ENCODE measurements around the gene SLC22A9. TPM values are rescaled to one million over a fixed set of nuclear protein-coding genes. Genes with fewer than 3 reads are reported as not detected.

SLC22A9 gene
- total and polyA plus RNA-seq, 7 donors, result not detected

DNA sequence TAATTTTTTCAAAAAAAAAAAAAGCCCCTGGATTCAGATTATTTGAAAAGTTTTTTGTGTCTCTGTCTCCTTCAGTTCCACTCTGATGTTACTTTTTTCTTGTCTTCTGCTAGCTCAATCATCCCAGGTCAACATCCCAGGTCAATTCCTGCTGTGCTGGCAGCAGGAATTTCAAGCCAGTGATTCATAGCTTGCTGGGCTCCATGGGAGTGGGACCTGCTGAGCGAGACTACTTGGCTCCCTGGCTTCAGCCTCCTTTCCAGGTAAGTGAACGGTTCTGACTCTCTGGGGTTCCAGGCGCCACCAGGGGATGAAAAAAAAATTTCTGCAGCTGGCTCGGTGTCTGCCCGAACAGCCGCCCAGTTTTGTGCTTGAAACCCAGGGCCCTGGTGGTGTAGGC is 90.0 kb downstream of the SLC22A9 start:
- no peak overlapping the region for H3K4me3 ChIP-seq
- no peak overlapping the region for H3K27ac ChIP-seq
- TF ChIP-seq, protein P1, sequence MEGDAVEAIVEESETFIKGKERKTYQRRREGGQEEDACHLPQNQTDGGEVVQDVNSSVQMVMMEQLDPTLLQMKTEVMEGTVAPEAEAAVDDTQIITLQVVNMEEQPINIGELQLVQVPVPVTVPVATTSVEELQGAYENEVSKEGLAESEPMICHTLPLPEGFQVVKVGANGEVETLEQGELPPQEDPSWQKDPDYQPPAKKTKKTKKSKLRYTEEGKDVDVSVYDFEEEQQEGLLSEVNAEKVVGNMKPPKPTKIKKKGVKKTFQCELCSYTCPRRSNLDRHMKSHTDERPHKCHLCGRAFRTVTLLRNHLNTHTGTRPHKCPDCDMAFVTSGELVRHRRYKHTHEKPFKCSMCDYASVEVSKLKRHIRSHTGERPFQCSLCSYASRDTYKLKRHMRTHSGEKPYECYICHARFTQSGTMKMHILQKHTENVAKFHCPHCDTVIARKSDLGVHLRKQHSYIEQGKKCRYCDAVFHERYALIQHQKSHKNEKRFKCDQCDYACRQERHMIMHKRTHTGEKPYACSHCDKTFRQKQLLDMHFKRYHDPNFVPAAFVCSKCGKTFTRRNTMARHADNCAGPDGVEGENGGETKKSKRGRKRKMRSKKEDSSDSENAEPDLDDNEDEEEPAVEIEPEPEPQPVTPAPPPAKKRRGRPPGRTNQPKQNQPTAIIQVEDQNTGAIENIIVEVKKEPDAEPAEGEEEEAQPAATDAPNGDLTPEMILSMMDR (IDR thresholded peaks at IDR 0.05), result no peak
- TF ChIP-seq POLR2AphosphoS5 (IDR thresholded peaks at IDR 0.05) (no peak), EP300 (IDR thresholded peaks at IDR 0.05) (no peak), POLR2A (IDR thresholded peaks at IDR 0.05) (no peak)
- H3K27me3 ChIP-seq, result peaks cover 0 to 8% (median 0%) of the 10 kb centered on the region in 3 donors
- no peaks in the 10 kb centered on the region for H3K4me1 ChIP-seq
- intact Hi-C loops (cut with DNase I), result no loop called here
- WGBS, 2 donors, result 71 to 85% methylated on average over 6 of the region's 6 CpGs
- no peak for DNase-seq
- no peaks in the 10 kb centered on the region for H3K9me3 ChIP-seq
- peaks cover 0 to 11% (median 4%) of the 10 kb centered on the region in 4 donors for H3K36me3 ChIP-seq

Other genes with a start within 250 kb of the SLC22A9 start
- not detected for gene SLC22A24, start 225.6 kb upstream of the SLC22A9 start, total RNA-seq
- gene SLC22A24, start 225.6 kb upstream of the SLC22A9 start, polyA plus RNA-seq, result not detected
- not detected for gene SLC22A25, start 126.2 kb upstream of the SLC22A9 start, total RNA-seq
- not detected for gene SLC22A25, start 126.2 kb upstream of the SLC22A9 start, polyA plus RNA-seq
- gene PLAAT5, start 121.4 kb downstream of the SLC22A9 start, total RNA-seq, result 1 to 10 TPM; 2.0 to 8.4 (median 3.2) TPM
- 1 to 10 TPM in 2 of 3 donors, not detected in 1; 1.2 TPM for gene PLAAT5, start 121.4 kb downstream of the SLC22A9 start, polyA plus RNA-seq
- 1 to 10 TPM in 1 of 4 donors, not detected in 3; 5.4 TPM for gene LGALS12, start 136.3 kb downstream of the SLC22A9 start, total RNA-seq
- 1 to 10 TPM in 1 of 3 donors, not detected in 2; 3.9 TPM for gene LGALS12, start 136.3 kb downstream of the SLC22A9 start, polyA plus RNA-seq
- gene PLAAT4, start 167.0 kb downstream of the SLC22A9 start, total RNA-seq, result 10 to 100 TPM; 36.7 to 49.9 (median 42.8) TPM
- gene PLAAT4, start 167.0 kb downstream of the SLC22A9 start, polyA plus RNA-seq, result 100 to 1,000 TPM in 2 of 3 donors, 10 to 100 TPM in 1; 63.1 to 262 (median 114) TPM
- gene PLAAT2, start 193.6 kb downstream of the SLC22A9 start, total RNA-seq, result under 1 TPM in 1 of 4 donors, not detected in 3; 0.71 TPM
- gene PLAAT2, start 193.6 kb downstream of the SLC22A9 start, polyA plus RNA-seq, result 100 to 1,000 TPM in 2 of 3 donors, 10 to 100 TPM in 1; 27.0 to 233 (median 112) TPM
- gene PLAAT3, start 244.6 kb downstream of the SLC22A9 start, total RNA-seq, result 10 to 100 TPM; 34.9 to 59.9 (median 47.9) TPM
- 10 to 100 TPM; 14.6 to 34.7 (median 21.0) TPM for gene PLAAT3, start 244.6 kb downstream of the SLC22A9 start, polyA plus RNA-seq

Measured in sigmoid colon (tissue), 7 donors.